ENCODE measurements around the gene RHBDL2. TPM values are rescaled to one million over a fixed set of nuclear protein-coding genes. Genes with fewer than 3 reads are reported as not detected.

The RHBDL2 gene
- total and polyA plus RNA-seq, 2 of the 13 experiments (the other 11 are each of a cell fraction or from before 2014, with no cell fraction given), result 3.3 to 5.4 TPM

DNA sequence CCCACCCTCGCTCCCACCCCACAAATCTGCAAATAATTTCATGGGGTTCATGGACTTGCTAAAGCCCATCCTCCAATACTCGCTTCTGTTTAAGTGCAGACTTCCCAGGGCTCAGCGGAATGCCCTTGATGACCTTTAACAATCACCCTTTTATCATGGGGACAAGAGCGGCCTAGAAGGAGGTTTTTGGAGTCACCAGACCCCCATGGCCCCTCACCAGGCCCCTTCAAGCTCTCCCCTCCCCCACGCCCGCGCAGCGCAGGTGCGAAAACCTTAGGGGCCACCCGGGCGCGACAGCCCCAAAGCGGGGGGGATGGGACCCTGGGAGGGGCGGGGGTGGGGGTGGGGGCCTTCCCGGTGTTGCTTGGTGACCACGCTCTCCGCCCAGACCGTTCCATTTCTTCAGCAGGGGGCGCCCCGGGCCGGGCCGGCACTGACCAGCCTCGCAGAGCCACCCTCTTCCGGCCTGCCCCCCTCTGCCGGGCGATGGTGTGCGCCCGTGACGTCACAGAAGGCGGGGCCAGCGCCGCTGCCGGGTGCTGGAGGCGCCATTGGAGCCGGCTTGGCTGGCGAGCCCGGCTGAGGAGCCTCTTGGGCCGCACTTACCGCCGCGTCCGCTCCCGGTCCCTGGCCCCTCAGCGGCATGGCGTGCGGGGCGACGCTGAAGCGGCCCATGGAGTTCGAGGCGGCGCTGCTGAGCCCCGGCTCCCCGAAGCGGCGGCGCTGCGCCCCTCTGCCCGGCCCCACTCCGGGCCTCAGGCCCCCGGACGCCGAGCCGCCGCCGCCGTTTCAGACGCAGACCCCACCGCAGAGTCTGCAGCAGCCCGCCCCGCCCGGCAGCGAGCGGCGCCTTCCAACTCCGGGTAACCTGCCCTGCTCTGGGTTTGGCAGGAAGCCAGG, 49.4 kb upstream of the RHBDL2 start, which contains the start of gene AKIRIN1 (continued):
- TF ChIP-seq POLR2AphosphoS2 (IDR thresholded peaks at IDR 0.05; ENCODE audit: low read depth, low read length), result no peak
- no peak for TF ChIP-seq ZNF296 (CRISPR knock-in tag; conservative IDR thresholded peaks at IDR 0.05)
- TF ChIP-seq XRCC5 (optimal IDR thresholded peaks at IDR 0.05; ENCODE audit: low read length), result peak; percentile 71
- TF ChIP-seq CENPX (CRISPR knock-in tag; IDR thresholded peaks at IDR 0.05), result no peak
- peak; percentile 55 for TF ChIP-seq RBM39 (IDR thresholded peaks at IDR 0.05; ENCODE audit: low read depth, low read length, poor library complexity, severe bottlenecking)
- no peak for TF ChIP-seq CHD4 (IDR thresholded peaks at IDR 0.05; ENCODE audit: borderline replicate concordance, low read length)
- no peak; the same call in 1 of the 2 replicates for TF ChIP-seq NFATC3 (CRISPR knock-in tag; IDR thresholded peaks at IDR 0.05)
- TF ChIP-seq SP5 (CRISPR knock-in tag; IDR thresholded peaks at IDR 0.05; ENCODE audit: borderline replicate concordance, low read depth), result peak; percentile 71
- TF ChIP-seq ZNF446 (CRISPR knock-in tag; IDR thresholded peaks at IDR 0.05), result no peak
- TF ChIP-seq AHDC1 (CRISPR knock-in tag; IDR thresholded peaks at IDR 0.05; ENCODE audit: borderline replicate concordance), result peak; percentile 19; the same call in 1 of the 2 replicates
- TF ChIP-seq CENPT (CRISPR knock-in tag; IDR thresholded peaks at IDR 0.05; ENCODE audit: low read depth), result no peak
- TF ChIP-seq, protein P1, sequence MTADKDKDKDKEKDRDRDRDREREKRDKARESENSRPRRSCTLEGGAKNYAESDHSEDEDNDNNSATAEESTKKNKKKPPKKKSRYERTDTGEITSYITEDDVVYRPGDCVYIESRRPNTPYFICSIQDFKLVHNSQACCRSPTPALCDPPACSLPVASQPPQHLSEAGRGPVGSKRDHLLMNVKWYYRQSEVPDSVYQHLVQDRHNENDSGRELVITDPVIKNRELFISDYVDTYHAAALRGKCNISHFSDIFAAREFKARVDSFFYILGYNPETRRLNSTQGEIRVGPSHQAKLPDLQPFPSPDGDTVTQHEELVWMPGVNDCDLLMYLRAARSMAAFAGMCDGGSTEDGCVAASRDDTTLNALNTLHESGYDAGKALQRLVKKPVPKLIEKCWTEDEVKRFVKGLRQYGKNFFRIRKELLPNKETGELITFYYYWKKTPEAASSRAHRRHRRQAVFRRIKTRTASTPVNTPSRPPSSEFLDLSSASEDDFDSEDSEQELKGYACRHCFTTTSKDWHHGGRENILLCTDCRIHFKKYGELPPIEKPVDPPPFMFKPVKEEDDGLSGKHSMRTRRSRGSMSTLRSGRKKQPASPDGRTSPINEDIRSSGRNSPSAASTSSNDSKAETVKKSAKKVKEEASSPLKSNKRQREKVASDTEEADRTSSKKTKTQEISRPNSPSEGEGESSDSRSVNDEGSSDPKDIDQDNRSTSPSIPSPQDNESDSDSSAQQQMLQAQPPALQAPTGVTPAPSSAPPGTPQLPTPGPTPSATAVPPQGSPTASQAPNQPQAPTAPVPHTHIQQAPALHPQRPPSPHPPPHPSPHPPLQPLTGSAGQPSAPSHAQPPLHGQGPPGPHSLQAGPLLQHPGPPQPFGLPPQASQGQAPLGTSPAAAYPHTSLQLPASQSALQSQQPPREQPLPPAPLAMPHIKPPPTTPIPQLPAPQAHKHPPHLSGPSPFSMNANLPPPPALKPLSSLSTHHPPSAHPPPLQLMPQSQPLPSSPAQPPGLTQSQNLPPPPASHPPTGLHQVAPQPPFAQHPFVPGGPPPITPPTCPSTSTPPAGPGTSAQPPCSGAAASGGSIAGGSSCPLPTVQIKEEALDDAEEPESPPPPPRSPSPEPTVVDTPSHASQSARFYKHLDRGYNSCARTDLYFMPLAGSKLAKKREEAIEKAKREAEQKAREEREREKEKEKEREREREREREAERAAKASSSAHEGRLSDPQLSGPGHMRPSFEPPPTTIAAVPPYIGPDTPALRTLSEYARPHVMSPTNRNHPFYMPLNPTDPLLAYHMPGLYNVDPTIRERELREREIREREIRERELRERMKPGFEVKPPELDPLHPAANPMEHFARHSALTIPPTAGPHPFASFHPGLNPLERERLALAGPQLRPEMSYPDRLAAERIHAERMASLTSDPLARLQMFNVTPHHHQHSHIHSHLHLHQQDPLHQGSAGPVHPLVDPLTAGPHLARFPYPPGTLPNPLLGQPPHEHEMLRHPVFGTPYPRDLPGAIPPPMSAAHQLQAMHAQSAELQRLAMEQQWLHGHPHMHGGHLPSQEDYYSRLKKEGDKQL (CRISPR knock-in tag; IDR thresholded peaks at IDR 0.05; ENCODE audit: low read depth), result no peak
- no peak for TF ChIP-seq SMARCC2 (IDR thresholded peaks at IDR 0.05)
- no peak for TF ChIP-seq HNRNPH1 (optimal IDR thresholded peaks at IDR 0.05; ENCODE audit: low read depth, low read length)
- TF ChIP-seq PHF21A (CRISPR knock-in tag; IDR thresholded peaks at IDR 0.05), result peak; percentile 29; the same call in 1 of the 2 replicates
